Prostate gland (tissue), 2 donors: ENCODE results near the gene AQP5. TPM values are rescaled to one million over a fixed set of nuclear protein-coding genes. Genes with fewer than 3 reads are reported as not detected.

Experiments used
- DNase-seq: peaks from one replicate; pipeline ENCODE4 v3.0.0-alpha.2; 2019; ENCODE audit warnings: low spot score
- H3K27ac ChIP-seq, 2 donors: fragments of 200-600 bp; sonication (generic); 2 replicates each; pipeline ENCODE4 v1.5.1; 2017 to 2019
- H3K27me3 ChIP-seq: fragments of 200-600 bp; sonication (generic); replicated peaks from 2 replicates; pipeline ENCODE4 v1.5.1; 2019; ENCODE audit not compliant: insufficient read depth
- H3K36me3 ChIP-seq, 2 donors: fragments of 200-600 bp; sonication (generic); 1 replicate in 1 of 2; 2 replicates in 1 of 2; pipeline versions ENCODE4 v1.5.1 to v1.8.1; 2017 to 2019
- H3K4me1 ChIP-seq: fragments of 200-600 bp; sonication (generic); replicated peaks from 2 replicates; pipeline ENCODE4 v1.5.1; 2019
- H3K4me3 ChIP-seq, 2 donors: fragments of 200-600 bp; sonication (generic); 2 replicates each; pipeline ENCODE4 v1.5.1; 2017 to 2019
- H3K9me3 ChIP-seq: fragments of 200-600 bp; sonication (generic); 2 replicates; pipeline ENCODE4 v1.5.1; 2017
- CTCF ChIP-seq, 4 experiments: fragments of 200-600 bp in 2 of 4; fragments of 450-650 bp in 2 of 4; sonication (generic) in 2 of 4; IDR thresholded peaks; 1 replicate in 3 of 4; 2 replicates in 1 of 4; pipeline ENCODE4 v1.5.1; 2016 to 2019; ENCODE audit warnings: antibody characterized with exemption in 4 of 4, mild to moderate bottlenecking in 2 of 4, moderate library complexity in 2 of 4
- POLR2A ChIP-seq: fragments of 450-650 bp; IDR thresholded peaks from one replicate; pipeline ENCODE4 v1.6.1; 2016; ENCODE audit warnings: antibody characterized with exemption, mild to moderate bottlenecking
- POLR2AphosphoS5 ChIP-seq: sonication (generic); formaldehyde crosslinking; IDR thresholded peaks from one replicate; pipeline ENCODE4 v1.6.1; 2017; ENCODE audit warnings: antibody characterized with exemption
- WGBS: methylation state at CpG from one replicate; pipeline ENCODE4 v1.1.5; 2018; 5-methylcytosine and 5-hydroxymethylcytosine counted together
- intact Hi-C: fragments of 100-400 bp; cut with DNase I; formaldehyde crosslinking; loops from one replicate; pipeline ENCODE4 v1.14.2; 2022
- total RNA-seq, 2 donors: library from RNA; depleted of rRNA; stranded (reverse); fragments of >200 nt; gene quantifications; one replicate each; pipeline ENCODE4 v1.1.0, GENCODE V29; 2016

AQP5 gene
- total RNA-seq, 2 donors from 2014 or later = 3.4 to 25.8 TPM

- TF ChIP-seq CTCF (IDR thresholded peaks at IDR 0.05) (no peak), POLR2A (no peak), POLR2AphosphoS5 (no peak)
- Histone ChIP-seq H3K4me1 (no peaks in the 10 kb centered on the region), H3K27me3 (no peaks in the 10 kb centered on the region), H3K36me3 (no peaks in the 10 kb centered on the region), H3K4me3 (no peak overlapping the region), H3K27ac (no peak overlapping the region), H3K9me3 (no peaks in the 10 kb centered on the region)
- intact Hi-C loops = no loop called here
- WGBS = 92% methylated on average over 3 of the region's 3 CpGs
- no peak for DNase-seq
These were observed 19.2 kb upstream of the AQP5 start for GRCh38 chr12:49942512-49942893.

GRCh38 chr12:49942921-49943624 is 18.6 kb upstream of the AQP5 start:
- WGBS = 84% methylated on average over 14 of the region's 14 CpGs
- TF ChIP-seq POLR2A (no peak), POLR2AphosphoS5 (no peak), CTCF (IDR thresholded peaks at IDR 0.05) (no peak)
- Histone ChIP-seq H3K27me3 (no peaks in the 10 kb centered on the region), H3K27ac (no peak overlapping the region), H3K9me3 (no peaks in the 10 kb centered on the region), H3K36me3 (no peaks in the 10 kb centered on the region), H3K4me1 (no peaks in the 10 kb centered on the region), H3K4me3 (no peak overlapping the region)
- no peak for DNase-seq
- intact Hi-C loops = no loop called here

- no peak for DNase-seq
- H3K36me3 ChIP-seq = no peaks in the 10 kb centered on the region
- TF ChIP-seq CTCF (IDR thresholded peaks at IDR 0.05) (no peak), POLR2AphosphoS5 (no peak), POLR2A (no peak)
- H3K9me3 ChIP-seq = no peaks in the 10 kb centered on the region
- H3K4me1 ChIP-seq = no peaks in the 10 kb centered on the region
- no peak overlapping the region for H3K4me3 ChIP-seq
- intact Hi-C loops = no loop called here
- 95% methylated on average over 1 of the region's 1 CpG for WGBS
- no peak overlapping the region for H3K27ac ChIP-seq
- H3K27me3 ChIP-seq = no peaks in the 10 kb centered on the region
These were observed 18.1 kb upstream of the AQP5 start for GRCh38 chr12:49943625-49943960.

GRCh38 chr12:49944046-49944445 is 17.6 kb upstream of the AQP5 start:
- no peaks in the 10 kb centered on the region for H3K36me3 ChIP-seq
- H3K27ac ChIP-seq = no peak overlapping the region
- intact Hi-C loops = no loop called here
- WGBS = 89% methylated on average over 5 of the region's 5 CpGs
- no peaks in the 10 kb centered on the region for H3K9me3 ChIP-seq
- H3K4me1 ChIP-seq = no peaks in the 10 kb centered on the region
- no peak for DNase-seq
- no peak for TF ChIP-seq POLR2A
- no peak for TF ChIP-seq CTCF (IDR thresholded peaks at IDR 0.05)
- TF ChIP-seq POLR2AphosphoS5 = no peak
- H3K4me3 ChIP-seq = no peak overlapping the region
- no peaks in the 10 kb centered on the region for H3K27me3 ChIP-seq

- no peaks in the 10 kb centered on the region for H3K27me3 ChIP-seq
- H3K36me3 ChIP-seq = no peaks in the 10 kb centered on the region
- H3K4me3 ChIP-seq = no peak overlapping the region
- intact Hi-C loops = no loop called here
- no peaks in the 10 kb centered on the region for H3K9me3 ChIP-seq
- DNase-seq = no peak
- 93% methylated on average over 3 of the region's 3 CpGs for WGBS
- H3K27ac ChIP-seq = no peak overlapping the region
- no peak for TF ChIP-seq POLR2A
- TF ChIP-seq CTCF (IDR thresholded peaks at IDR 0.05) = no peak
- no peak for TF ChIP-seq POLR2AphosphoS5
- H3K4me1 ChIP-seq = no peaks in the 10 kb centered on the region
These were observed 17.0 kb upstream of the AQP5 start for GRCh38 chr12:49944718-49945117.
